HG02870 (cell line): ENCODE results near the gene KIF26A.

Source experiments
- ATAC-seq: cut with Tn5 transposase; IDR thresholded peaks from one replicate; pipeline ENCODE4 v1.9.1; 2021; ENCODE audit warnings: mild to moderate bottlenecking, moderate library complexity; ENCODE audit not compliant: unreplicated experiment

The KIF26A gene

DNA sequence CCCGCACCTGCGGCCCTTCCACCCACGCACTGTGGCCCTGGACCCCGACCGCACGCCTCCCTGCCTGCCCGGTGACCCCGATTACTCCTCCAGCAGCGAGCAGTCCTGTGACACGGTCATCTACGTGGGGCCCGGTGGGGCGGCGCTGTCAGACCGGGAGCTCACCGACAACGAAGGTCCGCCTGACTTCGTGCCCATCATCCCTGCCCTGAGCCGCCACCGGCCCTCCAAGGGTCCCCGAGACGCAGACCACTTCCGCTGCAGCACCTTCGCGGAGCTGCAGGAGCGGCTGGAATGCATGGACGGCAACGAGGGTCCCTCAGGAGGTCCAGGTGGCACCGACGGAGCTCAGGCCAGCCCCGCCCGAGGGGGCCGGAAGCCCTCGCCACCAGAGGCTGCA is 36.7 kb downstream of the KIF26A start:
- no peak for ATAC-seq

DNA sequence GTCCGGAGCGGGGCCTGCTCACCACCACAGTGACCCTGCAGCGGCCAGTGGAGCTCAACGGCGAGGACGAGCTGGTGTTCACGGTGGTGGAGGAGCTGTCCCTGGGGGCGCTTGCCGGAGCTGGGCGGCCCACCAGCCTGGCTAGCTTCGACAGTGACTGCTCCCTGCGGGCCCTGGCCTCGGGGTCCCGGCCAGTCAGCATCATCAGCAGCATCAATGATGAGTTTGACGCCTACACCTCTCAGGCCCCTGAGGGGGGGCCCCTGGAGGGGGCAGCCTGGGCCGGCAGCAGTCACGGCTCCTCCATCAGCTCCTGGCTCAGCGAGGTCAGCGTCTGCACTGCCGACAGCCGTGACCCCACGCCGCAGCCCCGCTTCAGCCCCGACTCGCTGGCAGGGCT is 37.4 kb downstream of the KIF26A start:
- no peak for ATAC-seq

DNA sequence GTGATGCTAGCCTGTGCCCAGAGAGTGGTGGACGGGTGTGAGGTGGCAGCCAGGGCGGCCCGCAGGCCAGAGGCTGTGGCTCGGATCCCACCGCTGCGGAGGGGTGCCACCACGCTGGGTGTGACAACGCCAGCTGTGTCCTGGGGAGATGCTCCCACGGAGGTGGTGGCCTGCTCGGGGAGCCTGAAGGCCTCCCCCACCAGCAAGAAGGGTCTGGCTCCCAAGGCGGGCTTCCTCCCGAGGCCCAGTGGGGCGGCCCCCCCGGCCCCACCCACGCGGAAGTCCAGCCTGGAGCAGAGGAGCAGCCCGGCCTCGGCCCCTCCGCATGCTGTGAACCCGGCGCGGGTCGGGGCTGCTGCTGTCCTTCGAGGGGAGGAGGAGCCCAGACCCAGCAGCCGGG is 38.2 kb downstream of the KIF26A start:
- no peak for ATAC-seq

DNA sequence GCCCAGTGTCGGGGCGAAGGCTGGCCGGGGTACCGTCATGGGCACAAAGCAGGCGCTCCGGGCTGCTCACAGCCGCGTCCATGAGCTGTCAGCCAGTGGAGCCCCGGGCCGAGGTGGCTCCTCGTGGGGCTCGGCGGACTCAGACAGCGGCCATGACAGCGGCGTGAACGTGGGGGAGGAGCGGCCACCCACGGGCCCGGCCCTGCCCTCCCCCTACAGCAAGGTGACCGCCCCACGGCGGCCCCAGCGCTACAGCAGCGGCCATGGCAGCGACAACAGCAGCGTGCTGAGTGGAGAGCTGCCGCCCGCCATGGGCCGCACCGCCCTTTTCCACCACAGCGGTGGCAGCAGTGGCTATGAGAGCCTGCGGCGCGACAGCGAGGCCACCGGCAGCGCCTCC is 39.0 kb downstream of the KIF26A start:
- no peak for ATAC-seq

DNA sequence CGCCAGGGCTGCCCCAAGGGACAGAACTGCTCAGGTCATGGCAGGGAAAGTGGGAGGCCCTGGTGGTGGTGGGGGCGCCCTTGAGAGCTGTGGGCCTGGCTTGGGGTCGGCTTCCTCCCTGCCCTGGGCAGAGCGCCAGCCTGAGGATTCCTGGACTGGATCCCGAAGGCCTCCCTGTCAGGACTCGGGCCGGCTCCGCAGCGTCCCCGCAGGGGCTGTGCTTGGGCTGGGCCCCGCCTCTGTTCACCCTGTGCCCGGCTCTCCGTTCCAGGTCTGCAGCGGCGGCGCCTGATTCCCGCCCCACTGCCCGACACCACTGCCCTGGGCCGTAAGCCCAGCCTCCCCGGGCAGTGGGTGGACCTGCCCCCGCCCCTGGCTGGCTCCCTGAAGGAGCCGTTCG is 39.9 kb downstream of the KIF26A start:
- no peak for ATAC-seq

DNA sequence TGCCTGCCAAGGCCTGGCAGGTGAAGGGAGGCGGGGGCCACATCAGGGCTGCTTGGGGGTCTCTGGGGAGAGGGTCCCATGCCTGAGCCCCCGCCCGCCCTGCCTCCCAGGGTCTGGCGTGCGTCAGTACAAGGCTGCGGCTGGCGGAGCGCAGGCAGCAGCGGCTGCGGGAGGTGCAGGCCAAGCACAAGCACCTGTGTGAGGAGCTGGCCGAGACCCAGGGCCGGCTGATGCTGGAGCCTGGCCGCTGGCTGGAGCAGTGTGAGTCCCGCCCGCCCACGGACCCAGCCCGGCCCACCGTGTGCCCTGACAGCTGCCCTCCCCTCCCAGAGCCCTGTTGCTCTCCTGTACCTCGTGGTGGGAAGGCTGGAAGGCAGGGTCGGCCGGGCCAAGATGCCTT is 40.7 kb downstream of the KIF26A start:
- no peak for ATAC-seq

DNA sequence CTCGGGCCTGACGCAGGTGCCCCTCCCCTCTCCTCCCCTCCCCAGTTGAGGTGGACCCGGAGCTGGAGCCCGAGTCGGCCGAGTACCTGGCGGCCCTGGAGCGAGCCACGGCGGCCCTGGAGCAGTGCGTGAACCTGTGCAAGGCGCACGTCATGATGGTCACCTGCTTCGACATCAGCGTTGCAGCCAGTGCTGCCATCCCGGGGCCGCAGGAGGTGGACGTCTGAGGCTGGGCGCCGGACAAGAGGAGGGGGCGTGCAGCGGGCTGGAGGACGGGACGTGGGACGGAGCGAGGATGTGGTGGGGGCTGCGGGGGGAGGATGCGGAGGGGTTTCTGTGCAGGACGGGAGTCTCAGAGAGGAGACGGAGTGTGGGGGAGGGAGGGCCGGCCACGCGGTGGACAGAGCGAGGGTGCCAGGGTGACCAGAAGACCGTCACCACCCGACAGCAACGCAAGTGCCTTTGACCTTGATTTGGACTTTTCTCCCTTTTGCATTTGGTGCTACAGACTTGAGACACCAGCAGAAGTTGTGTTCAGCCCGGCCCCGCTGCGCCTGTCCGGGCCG is 41.3 kb downstream of the KIF26A start:
- ATAC-seq: no peak

DNA sequence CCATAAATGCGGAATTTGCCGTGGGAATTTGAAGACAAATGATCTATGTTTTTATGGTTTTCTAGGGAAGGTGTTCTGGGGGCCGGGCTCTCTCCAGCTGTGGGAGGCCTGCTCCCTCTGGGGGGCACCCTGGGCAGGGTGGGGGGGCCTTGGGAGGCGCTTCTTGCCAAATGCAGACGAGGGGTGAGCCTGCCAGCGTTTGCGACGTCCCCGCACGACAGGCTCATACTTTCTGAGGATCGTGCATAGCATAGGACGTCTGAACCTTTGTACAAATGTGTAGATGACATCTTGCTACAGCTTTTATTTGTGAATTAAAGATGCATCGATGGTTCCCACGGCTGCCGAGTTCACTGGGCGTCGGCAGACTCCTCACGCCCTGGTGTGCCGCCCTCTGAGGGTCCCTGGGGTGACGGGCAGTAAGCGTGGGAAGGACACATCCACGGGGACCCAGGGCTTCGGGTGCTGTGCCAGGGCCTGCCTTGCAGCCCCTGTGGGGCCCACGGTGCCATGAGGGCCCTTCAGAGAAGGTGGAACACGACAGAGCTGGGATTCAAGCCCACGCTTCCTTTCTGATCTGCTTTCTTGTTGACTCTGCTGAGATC is 42.3 kb downstream of the KIF26A start:
- no peak for ATAC-seq

DNA sequence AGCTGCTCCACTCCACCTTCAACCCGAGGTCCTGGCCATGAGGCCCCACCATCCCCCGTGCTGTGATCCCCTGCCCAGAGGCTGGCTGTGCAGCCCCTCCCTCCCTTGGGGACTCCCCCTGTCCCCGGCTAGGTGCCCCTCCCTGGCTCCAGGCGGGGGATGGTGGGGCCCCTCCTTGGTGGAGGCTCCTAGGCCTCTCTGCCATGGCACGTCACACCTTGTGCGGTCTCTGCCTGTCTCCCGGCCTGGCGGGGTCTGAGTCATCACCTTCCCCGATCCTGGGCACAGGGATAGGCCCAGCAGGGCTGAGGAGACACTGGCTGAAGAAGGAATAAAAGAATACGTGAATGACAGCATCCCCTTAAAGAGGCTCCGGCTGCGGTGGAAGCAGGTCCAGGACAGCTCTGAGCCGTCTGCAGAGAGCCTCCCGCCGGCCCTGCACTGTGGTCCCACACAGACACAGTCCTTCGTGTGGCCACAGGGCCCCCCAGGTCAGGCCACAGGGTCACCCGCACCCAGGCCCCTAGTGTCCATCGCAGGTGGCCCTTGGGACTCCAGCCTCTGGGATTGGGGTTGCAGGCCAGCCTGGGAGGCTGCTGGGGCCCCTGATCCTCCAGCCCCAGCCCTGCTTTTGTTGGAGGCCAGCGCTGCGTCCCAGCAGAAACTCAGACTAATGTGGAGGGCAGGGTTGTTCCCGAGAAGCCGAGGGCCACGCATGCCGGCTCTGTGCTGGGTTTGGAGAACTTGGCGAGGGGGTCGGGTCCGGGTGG is 43.6 kb downstream of the KIF26A start:
- no peak for ATAC-seq

DNA sequence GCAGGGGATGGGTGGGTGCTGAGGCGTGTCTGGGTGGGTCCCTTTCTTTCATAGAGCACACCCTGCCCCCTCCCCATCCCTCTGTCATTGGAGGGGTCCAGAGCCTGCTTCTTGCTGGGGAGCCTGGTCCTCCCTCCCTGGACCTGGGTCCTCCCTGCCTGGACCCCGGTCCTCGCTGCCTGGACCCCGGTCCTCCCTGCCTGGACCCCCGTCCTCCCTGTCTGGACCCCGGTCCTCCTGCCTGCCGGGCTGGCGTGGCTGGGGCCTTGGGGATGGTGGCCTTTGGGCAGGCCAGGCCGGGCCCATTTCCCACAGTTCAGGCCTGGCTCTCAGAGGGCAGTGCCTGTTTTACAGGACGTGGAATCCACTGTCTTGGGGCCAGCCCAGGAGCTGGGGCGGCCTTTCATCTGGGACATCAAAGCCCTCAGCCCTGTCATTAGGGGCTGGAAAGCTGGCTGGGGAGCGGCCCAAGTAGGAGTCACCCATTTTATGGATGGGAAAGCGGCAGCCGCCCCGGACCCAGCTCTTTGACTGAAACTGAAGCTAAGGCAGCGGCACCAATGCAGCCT is 44.6 kb downstream of the KIF26A start:
- no peak for ATAC-seq

DNA sequence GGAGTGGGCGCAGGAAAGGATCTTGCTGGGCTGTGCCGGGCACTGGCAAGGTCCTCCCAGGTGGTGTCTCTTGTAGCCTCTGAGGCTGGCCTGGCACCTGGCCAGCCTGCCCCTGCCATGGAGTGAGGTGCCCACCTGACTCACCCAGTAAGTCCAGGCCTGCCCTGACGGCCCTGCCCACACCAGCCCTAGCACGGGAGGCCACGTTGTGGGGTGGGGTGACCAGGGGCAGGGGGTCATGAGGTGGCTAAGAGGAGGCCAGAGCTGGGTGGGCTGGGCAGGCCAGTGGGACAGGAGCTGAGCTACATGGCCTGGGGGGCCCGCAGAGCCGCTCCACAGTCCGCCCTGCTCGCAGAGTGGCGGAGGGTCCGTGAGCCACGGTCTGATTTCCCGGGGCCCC is 45.4 kb downstream of the KIF26A start:
- no peak for ATAC-seq

DNA sequence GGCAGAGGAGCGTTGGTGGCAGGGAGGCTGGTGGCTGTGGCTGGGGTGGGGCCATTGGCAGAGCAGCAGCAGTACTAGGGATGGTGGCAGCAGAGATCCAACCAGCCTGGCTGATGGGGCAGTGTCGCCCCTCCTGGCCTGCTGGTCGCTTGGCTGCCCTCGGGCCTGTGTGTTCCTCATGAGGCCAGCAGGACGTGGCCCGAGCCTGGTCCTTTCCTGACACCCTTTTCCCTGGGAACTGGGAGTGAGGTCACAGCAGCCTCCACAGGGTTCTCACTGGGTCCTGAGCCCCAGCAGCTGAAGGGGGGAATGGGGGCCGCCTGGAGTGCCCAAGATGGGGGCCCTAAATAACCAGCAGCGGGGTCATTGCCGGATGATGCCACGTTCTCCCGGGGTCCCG is 46.1 kb downstream of the KIF26A start:
- ATAC-seq: no peak

DNA sequence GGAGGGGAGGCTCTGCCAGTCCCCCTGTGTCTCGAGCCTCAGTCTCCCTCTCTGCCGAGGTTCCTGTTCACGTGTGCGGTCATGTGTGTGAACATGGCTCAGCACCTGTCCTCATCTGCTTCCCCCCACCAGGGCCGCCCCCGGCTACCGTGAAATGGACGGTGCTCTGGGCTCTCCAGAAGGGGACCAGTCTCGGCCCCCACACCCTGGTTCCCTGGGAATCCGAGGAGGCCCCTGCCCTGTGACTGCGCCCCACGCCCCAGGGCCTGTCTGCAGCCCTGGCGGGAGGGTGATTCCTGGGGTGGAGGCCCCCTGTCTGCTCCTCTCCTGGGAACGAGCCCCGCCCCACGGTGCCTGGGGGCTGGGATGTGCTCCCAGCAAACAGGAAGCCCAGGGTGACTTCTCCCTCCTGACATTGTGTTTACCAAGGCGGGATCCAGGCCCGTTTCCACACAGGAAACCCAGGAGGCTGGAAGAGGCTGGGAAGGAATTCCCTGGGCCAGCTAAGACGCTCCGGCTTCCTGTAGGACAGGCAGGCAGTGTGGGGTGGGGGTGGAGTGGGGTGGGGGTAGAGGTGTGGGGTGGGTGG is 46.6 kb downstream of the KIF26A start:
- ATAC-seq: no peak

DNA sequence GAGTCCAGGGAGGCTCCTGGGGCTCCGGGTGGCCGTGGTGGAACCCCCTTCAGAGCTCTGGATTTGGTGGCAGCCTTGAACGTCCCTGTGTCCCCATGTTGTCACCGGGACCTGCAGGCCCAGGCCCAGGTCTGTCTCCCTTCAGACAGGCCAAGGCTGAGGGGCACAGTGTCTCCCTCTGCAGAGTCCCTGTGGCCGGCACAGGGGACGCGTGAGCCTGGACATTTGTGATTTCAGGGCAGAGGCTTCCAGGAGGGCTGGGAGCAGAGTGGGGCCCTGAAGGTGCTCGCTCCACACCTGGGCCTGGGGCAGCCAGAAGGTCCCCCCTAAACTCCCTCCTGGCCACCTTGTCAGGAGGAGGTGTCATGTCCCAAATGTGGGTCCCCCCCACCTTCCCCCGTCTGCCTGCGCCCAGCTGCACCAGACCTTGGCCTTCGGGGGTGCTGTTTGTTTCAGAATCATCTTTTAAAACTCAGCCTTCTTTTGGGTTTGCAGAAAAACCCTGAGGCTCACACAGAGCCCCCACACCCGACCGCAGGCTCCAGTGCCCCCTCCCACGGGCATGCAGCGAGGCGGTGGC is 47.6 kb downstream of the KIF26A start:
- no peak for ATAC-seq

DNA sequence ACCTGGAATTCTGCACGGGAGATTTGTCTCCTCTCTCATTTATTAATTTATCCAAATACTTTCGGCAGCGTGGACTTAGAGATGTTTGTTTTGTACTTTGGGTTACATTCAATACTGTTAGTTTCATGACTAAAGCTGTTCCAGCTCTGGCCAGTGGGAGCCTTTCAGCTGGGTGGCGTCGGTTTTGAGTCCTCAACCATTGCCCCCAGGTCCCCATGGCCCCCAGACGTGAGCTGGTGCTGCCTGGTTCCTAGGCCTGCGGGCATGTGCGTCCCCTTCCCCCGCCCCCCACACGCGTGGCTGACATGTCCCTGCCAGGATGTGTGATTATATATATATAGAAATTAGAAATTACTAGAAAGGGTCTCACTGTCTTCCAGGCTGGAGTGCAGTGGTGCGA is 48.2 kb downstream of the KIF26A start:
- no peak for ATAC-seq

DNA sequence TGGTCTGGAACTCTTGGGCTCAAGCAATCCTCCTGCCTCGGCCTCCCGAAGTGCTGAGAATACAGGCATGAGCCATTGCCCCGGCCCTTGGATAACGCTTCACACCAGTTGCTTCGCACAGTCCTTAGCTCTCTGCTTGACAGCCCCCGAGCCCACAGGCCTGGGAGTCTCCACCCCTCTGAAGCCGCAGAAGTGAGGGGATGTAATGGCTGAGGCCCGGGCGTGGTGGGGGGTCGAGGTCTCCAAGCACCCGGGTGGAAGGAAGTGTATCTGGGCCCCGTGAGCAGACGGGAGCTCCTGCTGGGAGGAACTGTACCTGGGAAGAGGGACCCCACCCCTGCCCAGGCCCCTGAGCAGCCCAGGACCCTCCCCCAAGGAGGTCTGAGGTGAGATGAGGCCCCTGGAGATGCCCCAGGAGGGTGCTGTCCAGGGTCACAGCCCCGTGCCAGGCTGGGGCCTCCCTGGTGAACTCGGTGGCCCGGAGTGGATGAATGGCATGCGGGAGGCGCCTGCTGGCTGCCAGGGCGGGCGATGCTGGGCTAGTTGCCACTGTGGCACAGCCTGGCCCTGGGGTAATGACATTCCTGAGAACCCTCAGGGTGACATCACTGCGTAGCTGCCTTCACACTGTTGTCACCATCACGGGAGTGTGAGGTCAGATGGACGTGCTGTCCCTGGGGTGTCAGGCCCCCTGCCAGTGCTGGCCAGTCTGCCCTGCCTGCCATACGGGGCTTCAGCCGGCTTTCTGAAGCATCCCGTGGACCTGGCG is 48.9 kb downstream of the KIF26A start:
- ATAC-seq: no peak

DNA sequence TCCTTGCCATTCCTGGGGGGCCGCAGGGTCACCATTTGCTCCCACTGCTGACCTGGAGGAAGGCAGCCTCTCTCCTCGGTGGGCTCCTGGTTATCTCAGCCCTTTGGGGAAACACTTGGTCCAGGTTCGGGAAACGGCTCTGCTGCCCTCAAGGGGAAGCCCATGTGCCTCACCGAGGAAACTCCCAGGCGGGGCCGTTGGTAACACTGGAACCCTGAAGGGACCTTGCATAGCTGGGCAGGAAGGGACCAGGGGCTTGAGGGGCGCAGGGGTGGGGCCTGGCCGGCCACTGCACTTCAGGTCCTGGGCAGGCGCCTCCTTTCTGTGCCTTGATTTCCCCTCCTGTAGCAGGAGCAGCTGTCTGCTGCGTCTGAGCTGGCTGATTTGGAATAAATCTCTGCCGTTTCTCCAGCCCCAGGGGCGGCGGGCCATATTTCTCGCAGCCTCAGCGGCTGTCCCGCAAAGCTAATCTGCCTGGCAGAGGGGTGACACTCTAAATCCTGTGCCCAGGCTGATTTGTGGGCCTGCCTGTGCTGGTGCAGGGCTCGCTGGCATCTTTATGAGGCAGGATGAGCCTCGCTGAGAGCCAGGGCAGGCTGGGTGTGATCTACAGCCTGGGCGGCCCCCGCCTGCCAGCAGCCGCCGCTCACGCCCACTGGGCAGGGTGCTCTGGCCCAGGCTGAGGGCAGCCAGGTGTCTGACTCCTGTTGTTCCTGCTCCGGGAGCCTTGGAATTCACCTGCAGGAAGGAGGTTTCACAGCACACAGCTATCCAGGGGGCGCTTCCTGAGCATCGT is 49.7 kb downstream of the KIF26A start:
- ATAC-seq: no peak

DNA sequence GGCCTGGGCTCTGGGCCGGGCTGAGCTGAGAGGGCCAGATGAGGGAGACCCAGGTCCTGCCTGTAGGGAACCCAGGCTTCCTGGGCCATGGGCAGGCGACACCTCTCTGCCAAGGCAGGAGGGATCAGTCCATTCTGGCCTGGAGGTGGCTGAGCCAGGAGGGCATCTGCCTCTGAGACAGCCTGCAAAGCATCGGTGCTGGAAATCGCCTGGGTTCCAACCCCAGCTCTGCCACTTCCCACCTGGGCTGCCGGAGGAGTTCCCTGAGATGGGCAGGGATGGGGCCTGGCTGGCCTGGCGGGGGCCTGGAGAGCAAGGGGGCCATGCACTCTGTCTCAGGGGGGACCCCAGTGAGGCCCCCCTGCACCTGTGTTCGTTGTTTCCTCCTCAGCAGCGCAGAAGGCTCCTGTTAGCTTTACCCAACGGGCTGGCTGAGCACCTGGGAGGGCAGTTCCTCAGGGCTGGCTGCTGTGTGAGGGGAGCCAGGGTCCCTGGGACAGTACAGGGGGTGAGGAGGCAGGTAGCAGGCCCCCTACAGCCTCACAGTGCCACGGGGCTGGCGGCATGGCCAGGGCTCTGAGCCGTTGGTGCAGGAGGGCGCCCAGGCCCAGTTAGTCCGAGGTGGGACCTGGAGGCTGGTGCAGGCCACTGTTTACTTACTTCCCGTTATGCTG is 50.5 kb downstream of the KIF26A start:
- ATAC-seq: no peak

DNA sequence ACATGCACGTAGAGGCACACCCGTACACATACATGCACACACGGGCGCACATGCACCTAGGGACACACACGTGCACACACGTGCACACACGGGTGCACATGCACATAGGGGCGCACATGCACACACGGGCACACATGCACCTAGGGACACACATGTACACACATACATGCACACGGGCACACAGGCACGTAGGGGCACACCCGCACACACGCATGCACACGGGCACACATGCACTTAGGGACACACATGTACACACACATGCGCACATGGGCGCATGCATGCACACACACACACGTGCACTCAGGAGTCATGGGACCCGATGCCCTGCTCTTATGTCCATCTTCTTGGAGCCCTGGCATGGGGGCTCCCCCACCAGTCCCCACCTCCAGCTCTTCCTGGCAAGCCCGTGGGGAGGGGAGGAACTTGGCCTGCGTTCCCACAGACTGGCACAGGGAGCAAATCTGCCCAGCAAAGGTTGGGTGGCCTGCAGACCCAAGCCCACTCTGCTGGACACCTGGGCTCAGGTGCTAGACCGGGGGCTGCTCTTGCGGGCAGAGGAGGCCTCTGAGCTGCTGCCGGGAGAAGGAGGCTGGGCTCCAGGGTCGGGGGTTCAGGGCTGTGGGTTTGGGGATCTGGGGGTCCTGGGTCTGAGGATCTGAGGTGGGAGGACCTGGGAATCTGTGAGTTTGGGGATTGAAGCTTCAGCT is 51.4 kb downstream of the KIF26A start:
- no peak for ATAC-seq
